Measurements from ENCODE around the gene STXBP1. TPM values are rescaled to one million over a fixed set of nuclear protein-coding genes. Genes with fewer than 3 reads are reported as not detected.

The STXBP1 gene
- total and polyA plus RNA-seq, 2 experiments from 2014 or later, result 48.6 to 50.4 TPM

- no peak for TF ChIP-seq ZNF114 (CRISPR knock-in tag; IDR thresholded peaks at IDR 0.05)
These were observed 23.2 kb upstream of the STXBP1 start (continued) for GRCh38 chr9:127588740-127589506.

GRCh38 chr9:127589955-127590370 is 22.1 kb upstream of the STXBP1 start:
- DNase-seq (ENCODE audit: low spot score), result peak; percentile 89
- H3F3A ChIP-seq (replicated peaks; ENCODE audit: low read depth), result no peaks in the 10 kb centered on the region

GRCh38 chr9:127595611-127596010 is 16.5 kb upstream of the STXBP1 start:
- Mint-ChIP-seq H3K27me3 (ENCODE audit: insufficient read depth, low read depth, poor library complexity) (peaks cover 6% of the 10 kb centered on the region), H3K36me3 (ENCODE audit: low read depth) (no peaks in the 10 kb centered on the region), H3K9me3 (no peaks in the 10 kb centered on the region), H3K4me1 (peaks cover 11% of the 10 kb centered on the region), H3K27ac (no peak overlapping the region), H3K4me3 (no peak overlapping the region)
- no peaks in the 10 kb centered on the region for H3K79me2 ChIP-seq (replicated peaks; ENCODE audit: insufficient read depth)
- no peaks in the 10 kb centered on the region for H3F3A ChIP-seq (replicated peaks; ENCODE audit: low read depth)
- DNase-seq (ENCODE audit: low spot score) (no peak), ATAC-seq (no peak)
- no peaks in the 10 kb centered on the region for H3K27me3 ChIP-seq (ENCODE audit: insufficient read depth)
- H3K9me2 ChIP-seq (ENCODE audit: insufficient read depth), result no peaks in the 10 kb centered on the region
- no peaks in the 10 kb centered on the region for H4K20me1 ChIP-seq (replicated peaks; ENCODE audit: insufficient read depth)
- H3K4me1 ChIP-seq (ENCODE audit: insufficient read depth), result no peaks in the 10 kb centered on the region
- no peak overlapping the region for H2AFZ ChIP-seq
- no peak overlapping the region for H3K27ac ChIP-seq (ENCODE audit: low read depth)
- no peak overlapping the region for H3K4me2 ChIP-seq
- H3K4me3 ChIP-seq, result no peak overlapping the region
- H3K36me3 ChIP-seq (ENCODE audit: insufficient read depth), result no peaks in the 10 kb centered on the region
- no peak for TF ChIP-seq ZNF462 (CRISPR knock-in tag; IDR thresholded peaks at IDR 0.05)
- no peak for TF ChIP-seq JUNB (IDR thresholded peaks at IDR 0.05; ENCODE audit: unreplicated experiment)
- TF ChIP-seq NANOG (IDR thresholded peaks at IDR 0.05; ENCODE audit: borderline replicate concordance), result no peak
- TF ChIP-seq CTCF (conservative IDR thresholded peaks at IDR 0.05; ENCODE audit: low read depth in 2 of 2), result no peak

More at GRCh38 chr9:127589955-127590370, 22.1 kb upstream of the STXBP1 start:
- TF ChIP-seq NANOG (IDR thresholded peaks at IDR 0.05; ENCODE audit: borderline replicate concordance), result no peak
- TF ChIP-seq JUNB (IDR thresholded peaks at IDR 0.05; ENCODE audit: unreplicated experiment), result no peak
- peak; percentile 83 to 85 for TF ChIP-seq CTCF (conservative IDR thresholded peaks at IDR 0.05; ENCODE audit: low read depth in 2 of 2)
- Histone ChIP-seq H3K36me3 (ENCODE audit: insufficient read depth) (no peaks in the 10 kb centered on the region), H4K20me1 (replicated peaks; ENCODE audit: insufficient read depth) (no peaks in the 10 kb centered on the region), H3K79me2 (replicated peaks; ENCODE audit: insufficient read depth) (no peaks in the 10 kb centered on the region), H3K4me2 (no peak overlapping the region), H2AFZ (no peak overlapping the region), H3K4me1 (ENCODE audit: insufficient read depth) (no peaks in the 10 kb centered on the region; the same call in 1 of the 2 replicates), H3K27ac (ENCODE audit: low read depth) (no peak overlapping the region), H3K27me3 (ENCODE audit: insufficient read depth) (no peaks in the 10 kb centered on the region), H3K9me2 (ENCODE audit: insufficient read depth) (no peaks in the 10 kb centered on the region), H3K4me3 (no peak overlapping the region)
- Mint-ChIP-seq H3K4me3 (no peak overlapping the region), H3K27me3 (ENCODE audit: insufficient read depth, low read depth, poor library complexity) (peaks cover 20% of the 10 kb centered on the region), H3K27ac (no peak overlapping the region), H3K4me1 (peaks cover 14% of the 10 kb centered on the region), H3K36me3 (ENCODE audit: low read depth) (no peaks in the 10 kb centered on the region), H3K9me3 (no peaks in the 10 kb centered on the region)
- ATAC-seq, result peak; percentile 67

All from GM23338 (cell line).